SU-DHL-6 (cell line): Measurements from ENCODE around the gene CHMP4B.

Source experiments
- CTCF ChIP-seq: fragments of 200-600 bp; sonication (generic); IDR thresholded peaks from one replicate; pipeline ENCODE4 v1.5.1; 2017; ENCODE audit warnings: antibody characterized with exemption, mild to moderate bottlenecking, low read length, moderate library complexity; ENCODE audit not compliant: insufficient read depth, poor library complexity, severe bottlenecking
- EZH2phosphoT487 ChIP-seq: fragments of 200-600 bp; sonication (generic), shearing (Covaris generic); conservative IDR thresholded peaks from 2 replicates; pipeline ENCODE4 v1.6.1; 2018; ENCODE audit warnings: mild to moderate bottlenecking, antibody characterized with exemption, low read length, moderate library complexity, mixed read lengths

- TF ChIP-seq EZH2phosphoT487 (no peak), CTCF (no peak)
These were observed 30.3 kb downstream of the CHMP4B start for GRCh38 chr20:33841436-33841799.
